ENCODE measurements around the gene STING1.
"Not testable (repeated sequence)": the region's sequence is repeated elsewhere in the genome, so short reads cannot be mapped to it uniquely, and the experiment has no call there.

Gene STING1

DNA sequence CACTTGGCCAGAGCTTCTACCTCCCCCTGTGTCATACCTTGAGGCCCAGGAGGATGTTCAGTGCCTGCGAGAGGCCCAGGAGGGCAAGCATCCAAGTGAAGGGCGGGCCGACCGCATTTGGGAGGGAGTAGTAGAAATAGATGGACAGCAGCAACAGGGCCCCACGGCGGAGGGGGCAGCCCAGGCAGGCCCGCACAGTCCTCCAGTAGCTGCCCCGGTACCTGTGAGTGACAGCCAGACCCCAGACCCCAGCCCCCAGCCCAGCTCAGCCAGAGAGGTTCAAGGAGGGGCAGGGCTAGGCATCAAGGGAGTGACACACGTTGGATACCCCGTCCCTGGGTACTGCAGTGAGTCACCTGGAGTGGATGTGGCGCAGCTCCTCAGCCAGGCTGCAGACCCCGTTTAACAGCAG lies 1.4 kb downstream of the STING1 start:
- peak in 1 of 2 donors; percentile 41 for DNase-seq
- H3K9me3 Mint-ChIP-seq: no peaks in the 10 kb centered on the region
- peak overlapping the region; percentile 84 to 86 for H3K4me3 Mint-ChIP-seq
- H3K27me3 Mint-ChIP-seq: no peaks in the 10 kb centered on the region
- H3K27ac Mint-ChIP-seq: peak overlapping the region; percentile 15 to 93
- ATAC-seq: peak; percentile 42
- H3K4me1 Mint-ChIP-seq: peaks cover 49% of the 10 kb centered on the region

DNA sequence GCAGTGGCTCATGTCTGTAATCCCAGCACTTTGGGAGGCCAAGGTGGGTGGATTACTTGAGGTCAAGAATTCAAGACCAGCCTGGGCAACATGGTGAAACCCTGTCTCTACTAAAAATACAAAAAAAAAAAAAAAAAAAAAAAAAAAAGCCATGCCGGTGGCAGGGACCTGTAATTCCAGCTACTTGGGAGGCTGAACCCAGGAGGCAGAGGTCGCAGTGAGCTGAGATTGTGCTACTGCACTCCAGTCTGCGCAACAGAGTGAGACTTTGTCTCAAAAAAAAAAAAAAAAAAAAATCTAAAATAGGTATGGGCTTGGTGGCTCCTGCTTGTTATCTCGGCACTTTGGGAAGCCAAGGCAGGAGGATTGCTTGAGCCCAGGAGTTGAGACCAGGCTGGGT lies 2.8 kb downstream of the STING1 start:
- not testable (repeated sequence) for H3K27ac Mint-ChIP-seq, H3K4me3 Mint-ChIP-seq, DNase-seq, H3K27me3 Mint-ChIP-seq, ATAC-seq, H3K9me3 Mint-ChIP-seq
- peaks cover 63% of the 10 kb centered on the region for H3K4me1 Mint-ChIP-seq

DNA sequence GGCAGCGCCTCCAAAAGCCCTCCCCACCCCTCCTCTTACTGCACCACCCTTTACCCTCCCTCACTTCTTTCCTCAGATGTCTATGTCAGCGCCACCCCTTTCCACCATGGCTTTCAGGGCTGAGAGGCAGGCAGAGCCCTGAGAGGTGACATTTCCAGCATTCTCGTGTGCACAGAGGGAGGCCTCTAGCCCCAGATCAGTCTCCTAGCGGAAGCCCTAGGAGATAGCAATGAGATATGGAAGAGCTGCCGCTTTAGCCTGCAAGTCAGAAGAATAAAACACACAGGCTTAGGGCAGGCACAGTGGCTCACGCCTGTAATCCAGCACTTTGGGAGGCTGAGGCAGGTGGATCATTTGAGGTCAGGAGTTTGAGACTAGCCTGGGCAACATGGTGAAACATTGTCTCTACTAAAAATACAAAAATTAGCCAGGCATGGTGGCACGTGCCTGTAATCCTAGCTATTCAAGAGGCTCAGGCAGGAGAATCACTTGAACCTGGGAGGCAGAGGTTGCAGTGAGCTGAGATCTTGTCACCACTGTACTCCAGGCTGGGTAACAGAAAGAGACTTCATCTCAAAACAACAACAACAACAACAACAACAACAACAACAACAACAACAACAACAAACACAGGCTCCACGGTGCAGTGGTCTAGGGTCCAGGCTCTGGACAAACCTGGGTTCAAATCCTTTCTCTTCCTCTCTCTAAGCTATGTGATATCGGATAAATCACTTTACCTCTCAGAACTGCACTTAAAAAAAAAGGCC lies 3.7 kb downstream of the STING1 start:
- H3K9me3 Mint-ChIP-seq, DNase-seq, H3K4me3 Mint-ChIP-seq, H3K27me3 Mint-ChIP-seq, ATAC-seq, H3K27ac Mint-ChIP-seq: not testable (repeated sequence)
- H3K4me1 Mint-ChIP-seq: peaks cover 72% of the 10 kb centered on the region

DNA sequence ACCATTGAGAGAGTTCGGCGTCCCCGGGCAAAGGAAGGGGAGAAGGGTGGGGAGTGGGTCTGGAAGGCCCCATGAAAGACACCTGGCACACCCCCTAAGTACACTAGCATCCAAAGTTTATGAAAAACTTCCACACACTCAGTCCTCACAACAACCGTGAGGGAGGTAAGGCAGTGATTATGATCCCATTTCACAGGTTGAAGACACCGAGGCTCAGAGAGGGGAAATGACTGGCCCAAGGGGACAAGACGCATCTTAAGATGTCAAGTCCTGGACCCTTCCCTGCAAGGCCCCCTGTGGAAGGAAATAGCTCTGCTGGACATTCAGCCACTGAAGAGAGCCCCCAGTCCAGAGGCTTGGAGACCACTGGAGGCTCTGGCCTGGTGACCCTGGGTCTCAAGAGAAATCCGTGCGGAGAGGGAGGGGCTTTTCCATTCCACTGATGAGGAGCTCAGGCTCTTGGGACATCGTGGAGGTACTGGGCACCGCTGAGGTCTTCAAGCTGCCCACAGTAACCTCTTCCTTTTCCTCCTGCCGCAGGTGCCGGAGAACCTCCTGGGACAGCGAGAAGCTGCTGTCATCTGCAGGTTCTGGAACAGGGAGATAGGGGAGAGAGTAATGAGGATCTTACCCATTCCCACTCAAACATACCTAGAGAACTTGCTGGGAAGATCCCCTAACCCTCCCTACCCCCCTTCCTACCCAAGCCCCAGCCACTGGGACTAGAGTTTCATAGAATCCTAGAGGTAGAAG lies 6.5 kb downstream of the STING1 start:
- DNase-seq (no peak), ATAC-seq (no peak)
- peaks cover 76% of the 10 kb centered on the region for H3K4me1 Mint-ChIP-seq
- no peak overlapping the region for H3K27ac Mint-ChIP-seq
- no peak overlapping the region for H3K4me3 Mint-ChIP-seq
- no peaks in the 10 kb centered on the region for H3K9me3 Mint-ChIP-seq
- H3K27me3 Mint-ChIP-seq: no peaks in the 10 kb centered on the region

DNA sequence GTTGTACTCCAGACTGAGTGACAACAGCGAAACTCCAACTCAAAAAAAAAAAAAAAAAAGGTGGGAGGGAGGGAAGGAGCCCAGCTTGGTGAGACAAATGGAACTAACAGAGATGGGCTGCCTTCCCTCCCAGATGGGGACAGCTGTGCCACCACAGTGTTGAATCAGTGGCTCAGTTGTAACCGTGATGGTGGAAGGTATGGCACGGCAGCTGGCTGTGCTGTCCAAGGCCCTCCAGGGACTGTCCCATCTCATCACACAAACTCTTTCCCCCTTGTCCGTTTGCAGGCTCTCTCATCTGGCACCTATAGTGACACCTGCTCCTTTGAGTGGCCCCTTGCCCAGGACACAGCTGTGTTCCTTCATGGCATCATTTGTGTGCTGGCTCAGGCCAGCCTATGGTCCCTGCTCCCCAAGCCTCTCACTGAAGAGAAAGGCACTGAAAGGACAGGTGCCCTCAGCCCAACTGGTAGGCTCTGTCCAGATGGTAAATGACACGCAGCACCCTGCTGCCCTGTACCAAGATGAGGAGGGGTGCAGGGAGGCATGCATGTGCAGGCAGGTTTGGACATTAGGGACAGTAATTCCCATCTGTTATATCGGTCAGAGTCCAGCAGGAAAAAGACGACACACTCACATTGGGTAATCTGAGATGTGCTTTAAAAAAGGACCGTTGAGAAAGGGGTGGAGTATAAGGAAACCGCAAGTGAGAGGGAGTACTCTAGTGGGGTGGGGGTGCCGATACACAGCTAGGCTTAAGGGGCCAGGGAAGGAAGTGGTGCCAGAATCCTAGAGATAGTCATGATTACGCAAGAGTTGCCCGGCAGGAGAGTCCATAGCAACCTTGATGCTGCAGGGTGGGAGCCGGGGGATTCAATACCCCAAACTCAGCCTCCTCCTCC lies 7.4 kb downstream of the STING1 start:
- ATAC-seq: peak; percentile 31
- no peaks in the 10 kb centered on the region for H3K27me3 Mint-ChIP-seq
- no peaks in the 10 kb centered on the region for H3K9me3 Mint-ChIP-seq
- H3K4me3 Mint-ChIP-seq: no peak overlapping the region
- H3K27ac Mint-ChIP-seq: peak overlapping the region in 1 of 2 donors; percentile 79
- H3K4me1 Mint-ChIP-seq: peaks cover 78% of the 10 kb centered on the region
- DNase-seq: no peak

DNA sequence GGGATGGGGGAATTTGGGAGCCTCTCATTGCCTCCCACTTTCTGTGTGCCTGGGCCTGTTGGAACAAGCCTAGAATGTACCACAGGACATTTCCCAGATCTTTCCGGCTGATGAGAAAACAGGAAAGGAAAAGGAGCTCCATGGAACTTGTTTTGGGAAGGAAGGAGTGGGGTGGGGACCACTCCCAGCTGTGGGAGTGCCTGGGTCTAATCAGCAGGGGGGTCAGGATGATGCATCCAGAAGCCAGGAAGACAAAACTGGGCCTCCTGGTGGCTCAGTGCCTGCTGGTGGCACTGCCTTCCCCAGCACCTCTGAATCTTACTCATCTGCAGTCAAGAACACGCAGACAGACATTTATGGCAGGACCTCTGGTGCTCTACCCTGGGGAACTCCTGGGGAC lies 9.0 kb downstream of the STING1 start:
- H3K4me3 Mint-ChIP-seq: no peak overlapping the region

DNA sequence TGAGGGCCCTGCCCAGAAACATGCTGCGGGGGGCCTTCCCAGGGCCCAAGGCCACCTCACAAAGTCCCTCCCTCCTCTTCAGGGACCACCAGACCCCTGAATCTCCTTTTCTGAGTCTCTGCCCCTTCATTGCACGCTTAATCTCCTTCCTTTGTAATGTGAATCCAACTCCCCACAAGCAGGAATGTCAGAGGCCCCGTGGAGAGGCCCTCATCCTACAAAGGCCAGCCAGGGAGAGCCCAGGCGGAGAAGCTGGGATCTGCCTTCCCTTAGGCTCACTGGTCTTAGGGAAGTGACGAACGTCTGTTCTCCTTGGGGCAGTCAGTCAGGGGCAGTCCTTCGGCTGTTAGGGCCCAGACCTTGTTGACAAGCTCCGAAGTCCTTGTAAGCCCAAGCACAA lies 9.5 kb downstream of the STING1 start:
- no peaks in the 10 kb centered on the region for H3K27me3 Mint-ChIP-seq
- H3K4me3 Mint-ChIP-seq: no peak overlapping the region

More for the DNA sequence above, 9.0 kb downstream of the STING1 start:
- Mint-ChIP-seq H3K27me3 (no peaks in the 10 kb centered on the region), H3K4me1 (peaks cover 85% of the 10 kb centered on the region), H3K9me3 (no peaks in the 10 kb centered on the region), H3K27ac (peak overlapping the region; percentile 37 to 52)
- no peak for DNase-seq
- ATAC-seq: no peak

DNA sequence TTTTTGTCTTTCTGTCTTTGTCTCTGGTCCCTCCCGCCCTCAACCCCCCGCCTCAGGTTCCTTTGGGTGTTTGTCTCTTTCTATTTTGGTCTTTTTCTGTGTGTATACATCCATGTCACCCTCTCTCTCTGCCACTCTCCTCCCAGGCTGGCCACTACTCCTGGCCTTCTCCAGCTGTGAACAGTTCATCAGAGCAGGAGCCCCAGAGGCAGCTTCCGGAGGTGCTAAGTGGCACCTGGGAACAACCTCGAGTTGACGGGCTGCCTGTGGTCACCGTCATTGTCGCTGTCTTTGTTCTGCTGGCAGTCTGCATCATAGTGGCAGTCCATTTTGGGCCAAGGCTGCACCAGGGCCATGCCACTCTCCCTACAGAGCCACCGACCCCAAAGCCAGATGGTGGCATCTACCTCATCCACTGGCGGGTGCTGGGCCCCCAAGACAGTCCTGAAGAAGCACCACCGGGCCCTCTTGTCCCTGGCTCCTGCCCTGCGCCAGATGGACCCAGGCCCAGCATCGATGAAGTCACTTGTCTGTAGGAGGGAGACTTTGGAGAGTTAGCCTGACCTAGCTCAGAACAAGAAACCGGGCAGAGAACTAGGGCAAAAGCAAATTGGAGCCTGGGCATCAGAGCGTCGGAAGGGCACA lies 10.1 kb downstream of the STING1 start:
- Mint-ChIP-seq H3K27me3 (no peaks in the 10 kb centered on the region), H3K27ac (peak overlapping the region; percentile 80 to 91), H3K9me3 (no peaks in the 10 kb centered on the region), H3K4me1 (peaks cover 84% of the 10 kb centered on the region), H3K4me3 (peak overlapping the region; percentile 43 to 53)
- DNase-seq: no peak
- no peak for ATAC-seq

More for the DNA sequence above, 9.5 kb downstream of the STING1 start:
- Mint-ChIP-seq H3K9me3 (no peaks in the 10 kb centered on the region), H3K27ac (no peak overlapping the region), H3K4me1 (peaks cover 85% of the 10 kb centered on the region)
- ATAC-seq (no peak), DNase-seq (no peak)

DNA sequence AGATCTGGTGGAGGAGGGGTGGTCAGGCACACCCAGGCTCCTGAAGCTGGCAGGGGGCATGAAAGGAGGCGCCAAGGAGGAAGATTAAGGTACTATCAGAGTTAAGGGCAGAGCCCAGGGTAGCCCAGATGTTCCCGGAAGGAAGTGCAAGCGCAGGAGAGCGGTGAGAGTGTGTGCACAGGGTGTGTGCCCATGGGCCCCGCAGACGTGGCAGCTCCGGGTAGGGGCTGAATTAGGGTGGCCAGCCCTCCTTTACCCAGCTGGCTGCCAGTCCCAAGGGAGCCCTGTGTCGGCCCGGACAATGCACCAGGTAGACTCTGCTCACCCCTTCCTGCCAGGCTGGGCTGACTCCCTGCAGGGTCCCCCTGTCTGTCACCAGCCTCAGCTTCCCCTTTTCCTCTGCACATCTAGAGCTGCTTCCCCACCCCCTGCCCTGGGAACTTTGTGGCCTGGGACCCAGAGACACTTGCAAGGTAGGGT lies 11.7 kb downstream of the STING1 start, which contains the start of gene SMIM33:
Gene SMIM33, plus strand, starts transcription at position 184 of the 480 bp plus-strand sequence. Its CDS starts 118 bp downstream, at position 302.
- no peaks in the 10 kb centered on the region for H3K27me3 Mint-ChIP-seq
- peak within 1 kb of the TSS; percentile 94 to 97 for H3K27ac Mint-ChIP-seq
- peak in 1 of 2 donors; percentile 26 for DNase-seq
- no peaks in the 10 kb centered on the region for H3K9me3 Mint-ChIP-seq
- ATAC-seq: peak; percentile 60
- peaks cover 79% of the 10 kb centered on the region for H3K4me1 Mint-ChIP-seq
- peak within 1 kb of the TSS; percentile 83 to 88 for H3K4me3 Mint-ChIP-seq

DNA sequence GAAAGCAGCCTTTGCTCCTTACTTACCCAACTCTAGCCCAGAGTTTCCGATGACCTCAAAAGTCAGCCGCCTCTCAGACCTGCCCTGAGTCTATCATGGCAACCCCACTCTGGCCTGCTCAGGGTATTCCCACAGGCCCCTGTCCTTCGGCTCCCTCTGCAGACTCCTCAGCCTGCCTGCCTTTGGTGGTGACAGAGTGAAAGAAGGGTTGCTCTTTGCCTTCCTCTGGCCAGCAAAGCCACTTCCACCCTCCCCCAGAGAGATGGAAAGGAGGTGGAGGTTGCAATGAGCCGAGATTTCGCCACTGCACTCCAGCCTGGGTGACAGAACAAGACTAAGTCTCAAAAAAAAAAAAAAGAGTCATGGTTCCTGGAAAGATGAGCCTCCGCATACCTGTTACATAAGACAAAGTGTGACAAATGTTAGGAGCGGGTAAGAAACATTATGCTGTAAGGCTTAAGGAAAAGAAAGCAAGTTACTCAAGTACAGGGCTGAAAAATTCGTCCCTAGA lies 14.1 kb downstream of the STING1 start:
- Mint-ChIP-seq H3K4me3 (no peak overlapping the region), H3K4me1 (peaks cover 55% of the 10 kb centered on the region), H3K27ac (peak overlapping the region in 1 of 2 donors; percentile 82), H3K27me3 (no peaks in the 10 kb centered on the region), H3K9me3 (no peaks in the 10 kb centered on the region)
- ATAC-seq: peak; percentile 60
- DNase-seq: no peak

DNA sequence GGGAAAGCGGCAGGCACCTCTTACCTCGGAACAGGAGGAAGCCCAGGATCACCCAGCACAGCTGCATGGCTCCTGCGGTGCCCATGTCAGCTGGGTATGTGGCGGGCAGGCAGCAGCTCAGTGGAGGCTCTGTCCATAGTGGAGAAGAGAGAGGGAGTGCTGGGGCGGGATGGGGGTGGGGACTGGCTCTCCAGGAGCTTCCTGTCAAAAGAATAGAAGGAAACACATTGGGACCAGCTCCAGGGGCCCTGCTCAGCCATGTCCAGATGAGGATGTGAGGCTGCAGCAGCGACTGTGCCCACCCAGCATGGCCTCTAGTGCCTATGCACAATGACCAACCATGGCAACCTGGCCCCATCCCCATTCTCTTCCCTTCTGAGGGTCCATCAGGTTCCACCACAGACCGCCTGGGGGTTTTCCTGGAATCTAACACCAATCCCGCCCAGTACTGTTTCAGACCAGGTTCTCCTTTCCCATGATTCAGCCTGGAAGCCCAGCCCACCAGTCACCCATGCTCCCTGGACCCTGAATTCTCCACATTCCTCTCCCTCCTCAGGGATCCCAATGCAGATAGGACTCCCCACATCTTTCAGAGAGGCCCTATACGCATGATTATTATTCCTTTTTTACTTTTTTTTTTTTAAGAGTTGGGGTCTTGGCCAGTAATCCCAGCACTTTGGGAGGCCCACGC lies 19.8 kb downstream of the STING1 start, which contains the start of gene ECSCR:
Gene ECSCR, minus strand, starts transcription at position 158 of the 691 bp plus-strand sequence. Its CDS starts 73 bp downstream, at position 85.
- Mint-ChIP-seq H3K27me3 (no peaks in the 10 kb centered on the region), H3K4me1 (peaks cover 42% of the 10 kb centered on the region), H3K27ac (peak within 1 kb of the TSS in 1 of 2 donors; percentile 37), H3K9me3 (no peaks in the 10 kb centered on the region), H3K4me3 (no peak within 1 kb of the TSS)
- ATAC-seq (no peak), DNase-seq (no peak)

DNA sequence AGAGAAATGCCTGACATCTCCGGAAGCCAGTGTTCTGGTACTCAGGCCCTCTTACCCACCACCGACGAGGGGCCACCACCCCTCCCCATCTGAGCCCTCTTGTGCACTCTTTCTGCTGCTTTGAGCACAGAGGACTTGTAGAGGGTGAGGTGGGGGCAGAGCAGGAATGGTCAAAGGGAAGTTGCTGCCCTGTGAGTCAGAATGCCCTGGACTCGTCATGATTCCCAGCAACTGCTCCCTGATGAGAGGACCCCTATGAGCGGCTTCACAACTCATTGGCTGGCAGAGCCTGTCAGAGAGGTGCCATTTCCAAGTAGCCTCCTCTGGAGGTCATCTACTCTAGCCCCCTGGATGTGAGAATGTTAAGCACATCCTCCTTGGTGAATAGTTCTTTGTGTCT lies 20.9 kb downstream of the STING1 start:
- Mint-ChIP-seq H3K4me3 (no peak overlapping the region), H3K9me3 (no peaks in the 10 kb centered on the region), H3K27me3 (no peaks in the 10 kb centered on the region), H3K27ac (no peak overlapping the region), H3K4me1 (peaks cover 53% of the 10 kb centered on the region)
- no peak for ATAC-seq
- DNase-seq: no peak

DNA sequence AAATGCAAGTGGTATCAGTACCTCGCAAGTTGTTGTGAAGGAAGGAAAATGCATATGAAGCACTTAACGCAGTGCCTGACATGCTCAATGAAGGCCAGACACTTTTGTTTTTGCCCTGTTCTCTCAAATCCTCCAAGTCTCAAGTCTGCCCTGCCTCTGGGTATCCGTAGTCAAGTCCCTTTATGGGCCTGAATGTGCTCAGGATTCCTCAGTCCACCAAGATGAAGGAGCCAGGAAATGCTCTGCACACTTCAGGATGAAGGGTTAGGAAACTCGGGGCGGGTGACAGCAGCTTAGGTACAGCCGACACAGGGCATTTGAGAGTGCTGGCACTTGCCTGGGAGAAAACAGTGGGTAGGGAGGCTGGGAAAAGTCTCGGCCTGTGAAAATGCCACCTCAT lies 21.4 kb downstream of the STING1 start:
- peaks cover 58% of the 10 kb centered on the region for H3K4me1 Mint-ChIP-seq
- ATAC-seq: no peak
- no peak overlapping the region for H3K27ac Mint-ChIP-seq
- H3K4me3 Mint-ChIP-seq: no peak overlapping the region
- H3K9me3 Mint-ChIP-seq: no peaks in the 10 kb centered on the region
- no peaks in the 10 kb centered on the region for H3K27me3 Mint-ChIP-seq
- no peak for DNase-seq

DNA sequence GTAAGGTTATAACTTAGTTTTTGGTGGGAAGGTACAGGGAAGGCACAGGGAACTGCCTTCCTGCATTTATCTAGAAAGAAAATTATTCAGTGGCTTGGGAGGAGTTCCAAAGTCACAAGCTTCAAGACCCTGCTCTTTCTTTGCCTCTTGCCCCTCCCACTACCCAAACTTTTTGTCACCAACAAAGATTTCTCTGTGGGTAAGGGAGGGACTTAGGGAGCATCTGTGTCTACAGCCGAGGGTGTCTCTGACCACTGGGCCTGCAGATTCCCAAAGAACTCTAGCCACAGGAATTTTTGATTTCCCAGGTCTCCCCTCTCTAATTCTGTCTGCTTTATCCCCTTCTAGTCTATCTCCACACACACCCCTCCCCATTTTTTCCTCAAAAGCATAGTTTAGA lies 22.1 kb downstream of the STING1 start:
- Mint-ChIP-seq H3K4me1 (peaks cover 62% of the 10 kb centered on the region), H3K4me3 (no peak overlapping the region), H3K9me3 (no peaks in the 10 kb centered on the region), H3K27ac (no peak overlapping the region), H3K27me3 (no peaks in the 10 kb centered on the region)
- ATAC-seq (no peak), DNase-seq (no peak)
